HCT116 (cell line): Measurements from ENCODE around the gene ATP8A1. TPM values are rescaled to one million over a fixed set of nuclear protein-coding genes. Genes with fewer than 3 reads are reported as not detected.

ENCODE experiments used
- ATAC-seq: fragments of 200-7000 bp; cut with Tn5 transposase; 2 replicates; pipeline ENCODE4 v1.9.1; 2020; ENCODE audit warnings: mild to moderate bottlenecking, moderate library complexity
- BruUV-seq: library from RNA; stranded (reverse); fragments of 400-500 nt; replicated peaks from 2 replicates; lab custom pipeline; 2021; lab: Mats Ljungman, UMichigan
- CTCF ChIA-PET: fragments of 300-600 bp; sonication (Branson Sonifier 250); formaldehyde crosslinking; loops from one replicate; lab custom pipeline; 2021; ENCODE audit warnings: antibody characterized with exemption; lab: Charles Lee
- POLR2A ChIA-PET: fragments of 300-600, 350-600 bp; sonication (Branson Sonifier 250); formaldehyde crosslinking; loops from one replicate; lab custom pipeline; 2021; ENCODE audit warnings: antibody characterized with exemption; lab: Charles Lee
- RAD21 ChIA-PET, 2 experiments: fragments of 300-600 bp; sonication (Branson Sonifier 250); formaldehyde crosslinking; loops; one replicate each; lab custom pipeline; 2023; ENCODE audit warnings: low total read pairs in 2 of 2; ENCODE audit not compliant: uncharacterized antibody in 2 of 2, unreplicated experiment in 2 of 2, low non-redundant PET in 1 of 2; lab: Charles Lee
- DNase-seq: peaks from one replicate; pipeline ENCODE4 v3.0.0-alpha.2; 2010; ENCODE audit warnings: low read depth, low spot score
- H2AFZ ChIP-seq: fragments of 200-600 bp; shearing (Covaris generic), sonication (generic); 2 replicates; pipeline ENCODE4 v1.6.1; 2017; ENCODE audit warnings: low read depth, mixed run types, mixed read lengths, antibody characterized with exemption, low read length; ENCODE audit not compliant: poor library complexity, severe bottlenecking
- H3K27ac ChIP-seq: 2 replicates; pipeline ENCODE4 v1.5.1; 2012; ENCODE audit warnings: low read depth, low read length
- H3K27me3 ChIP-seq: fragments of 200-600 bp; sonication (generic); 2 replicates; pipeline ENCODE4 v1.6.1; 2016; ENCODE audit warnings: mixed run types, low read length, mixed read lengths; ENCODE audit not compliant: insufficient read depth
- H3K36me3 ChIP-seq, 2 experiments: fragments of 200-500 bp in 1 of 2; fragments of 200-600 bp in 1 of 2; sonication (Bioruptor generic) in 1 of 2; sonication (generic) in 1 of 2; 2 replicates each; pipeline versions ENCODE4 v1.5.1 to v1.6.1; 2014 to 2016; ENCODE audit warnings: low read length in 2 of 2, inconsistent platforms in 1 of 2, mixed read lengths in 1 of 2, mixed run types in 1 of 2; ENCODE audit not compliant: insufficient read depth in 2 of 2, control insufficient read depth in 1 of 2
- H3K4me1 ChIP-seq, 2 experiments: fragments of 200-600 bp in 1 of 2; sonication (generic) in 1 of 2; 2 replicates each; pipeline versions ENCODE4 v1.5.1 to v1.6.1; 2012 to 2017; ENCODE audit warnings: low read length in 2 of 2, inconsistent platforms in 1 of 2, mild to moderate bottlenecking in 1 of 2, mixed read lengths in 1 of 2, mixed run types in 1 of 2, moderate library complexity in 1 of 2; ENCODE audit not compliant: insufficient read depth in 2 of 2, control insufficient read depth in 1 of 2
- H3K4me2 ChIP-seq: fragments of 200-600 bp; sonication (generic); 2 replicates; pipeline ENCODE4 v1.6.1; 2017; ENCODE audit warnings: mixed run types, low read length, mixed read lengths
- H3K4me3 ChIP-seq, 2 experiments: fragments of 200-600 bp in 1 of 2; sonication (generic) in 1 of 2; replicated peaks in 1 of 2; 2 replicates each; pipeline ENCODE4 v1.5.1; 2011 to 2016; ENCODE audit warnings: low read length in 2 of 2, control low read depth in 1 of 2, low read depth in 1 of 2, mild to moderate bottlenecking in 1 of 2, mixed read lengths in 1 of 2, mixed run types in 1 of 2
- H3K79me2 ChIP-seq: fragments of 200-600 bp; sonication (generic); 2 replicates; pipeline ENCODE4 v1.6.1; 2017; ENCODE audit warnings: mild to moderate bottlenecking, mixed run types, low read length, moderate library complexity, mixed read lengths; ENCODE audit not compliant: insufficient read depth
- H3K9ac ChIP-seq: fragments of 200-600 bp; sonication (generic); 2 replicates; pipeline ENCODE4 v1.6.1; 2016; ENCODE audit warnings: low read length, mixed read lengths
- H3K9me2 ChIP-seq: fragments of 200-600 bp; sonication (generic), shearing (Covaris generic); 2 replicates; pipeline ENCODE4 v1.6.1; 2017; ENCODE audit warnings: mixed run types, mild to moderate bottlenecking, moderate library complexity; ENCODE audit not compliant: insufficient read depth
- H3K9me3 ChIP-seq, 2 experiments: fragments of 200-500 bp in 1 of 2; fragments of 200-600 bp in 1 of 2; sonication (Bioruptor generic) in 1 of 2; sonication (generic) in 1 of 2; 2 replicates each; pipeline ENCODE4 v1.6.1; 2014 to 2017; ENCODE audit warnings: low read length in 2 of 2, mixed read lengths in 2 of 2, inconsistent platforms in 1 of 2, low read depth in 1 of 2, mild to moderate bottlenecking in 1 of 2, mixed run types in 1 of 2, moderate library complexity in 1 of 2; ENCODE audit not compliant: control insufficient read depth in 1 of 2, insufficient read depth in 1 of 2
- H4K20me1 ChIP-seq: fragments of 200-600 bp; sonication (generic), shearing (Covaris generic); 2 replicates; pipeline ENCODE4 v1.6.1; 2017; ENCODE audit warnings: mixed run types, mild to moderate bottlenecking, moderate library complexity; ENCODE audit not compliant: insufficient read depth
- CBX3 ChIP-seq: IDR thresholded peaks from 2 replicates; pipeline ENCODE4 v1.6.1; 2012; ENCODE audit warnings: low read depth
- ELF1 ChIP-seq: IDR thresholded peaks from 2 replicates; pipeline ENCODE4 v1.6.1; 2012; ENCODE audit warnings: low read depth, borderline replicate concordance
- EZH2phosphoT487 ChIP-seq: fragments of 200-600 bp; IDR thresholded peaks from 2 replicates; pipeline ENCODE4 v1.6.1; 2018; ENCODE audit warnings: antibody characterized with exemption, borderline replicate concordance
- FOSL1 ChIP-seq: IDR thresholded peaks from 2 replicates; pipeline ENCODE4 v1.6.1; 2012; ENCODE audit warnings: low read depth
- SIN3A ChIP-seq: IDR thresholded peaks from 2 replicates; pipeline ENCODE4 v1.6.1; 2012; ENCODE audit warnings: low read depth
- SP1 ChIP-seq: IDR thresholded peaks from 2 replicates; pipeline ENCODE4 v1.6.1; 2012; ENCODE audit warnings: low read depth
- SRF ChIP-seq: IDR thresholded peaks from 2 replicates; pipeline ENCODE4 v1.6.1; 2012; ENCODE audit warnings: low read depth
- ZFX ChIP-seq: fragments of 450-650 bp; IDR thresholded peaks from 2 replicates; pipeline ENCODE4 v1.6.1; 2017
- intact Hi-C: fragments of 100-400 bp; cut with micrococcal nuclease; formaldehyde crosslinking; loops from 2 replicates; pipeline ENCODE4 v1.10.0; 2022
- total RNA-seq: library from RNA; stranded (reverse); gene quantifications from one replicate; pipeline ENCODE4 v1.2.1, GENCODE V29; 2021; ENCODE audit not compliant: unreplicated experiment
- TF ChIP-seq, protein P1 (sequence below), 3 experiments: fragments of 200-600 bp in 1 of 3; sonication (generic) in 1 of 3; IDR thresholded peaks in 2 of 3; conservative IDR thresholded peaks in 1 of 3; 2 replicates each; pipeline ENCODE4 v1.5.1; 2012 to 2017; ENCODE audit warnings: low read depth in 2 of 3, low read length in 2 of 3, antibody characterized with exemption in 1 of 3, borderline replicate concordance in 1 of 3, control low read depth in 1 of 3, mild to moderate bottlenecking in 1 of 3, mixed read lengths in 1 of 3, mixed run types in 1 of 3, moderate library complexity in 1 of 3; ENCODE audit not compliant: insufficient read depth in 1 of 3
- TF ChIP-seq, protein P2 (sequence below): IDR thresholded peaks from 2 replicates; pipeline ENCODE4 v1.6.1; 2012
- TF ChIP-seq, protein P3 (sequence below): IDR thresholded peaks from 2 replicates; pipeline ENCODE4 v1.6.1; 2012; ENCODE audit warnings: low read depth
- TF ChIP-seq, protein P4 (sequence below): IDR thresholded peaks from 2 replicates; pipeline ENCODE4 v1.6.1; 2011; ENCODE audit warnings: mild to moderate bottlenecking, low read length, moderate library complexity; ENCODE audit not compliant: insufficient replicate concordance; ENCODE audit errors: extremely low read depth

The ATP8A1 gene
- total RNA-seq, 1 experiment from 2014 or later: 1.9 TPM

DNA sequence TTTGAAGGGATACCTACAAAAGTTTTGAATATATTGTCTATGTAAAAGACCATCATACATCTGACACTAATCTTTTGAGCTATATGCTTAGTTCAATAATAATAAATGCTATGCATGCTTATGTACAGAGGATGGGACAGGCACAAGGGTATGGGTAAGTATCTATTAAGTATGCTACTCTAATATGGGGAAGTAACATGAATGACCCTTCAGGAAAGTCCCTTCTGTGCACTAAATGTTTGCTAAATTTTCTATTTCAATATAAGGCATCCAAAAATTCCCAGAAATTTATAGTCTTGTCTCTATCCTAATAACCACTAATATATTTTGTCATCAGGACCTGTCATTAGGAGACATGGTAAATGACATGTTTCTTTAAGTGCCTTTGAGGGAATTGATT is 19.0 kb downstream of the ATP8A1 start:
- TF ChIP-seq SIN3A (no peak), FOSL1 (no peak), EZH2phosphoT487 (no peak), CBX3 (no peak), SP1 (no peak), ZFX (no peak), ELF1 (no peak), SRF (no peak)
- TF ChIP-seq, protein P1, sequence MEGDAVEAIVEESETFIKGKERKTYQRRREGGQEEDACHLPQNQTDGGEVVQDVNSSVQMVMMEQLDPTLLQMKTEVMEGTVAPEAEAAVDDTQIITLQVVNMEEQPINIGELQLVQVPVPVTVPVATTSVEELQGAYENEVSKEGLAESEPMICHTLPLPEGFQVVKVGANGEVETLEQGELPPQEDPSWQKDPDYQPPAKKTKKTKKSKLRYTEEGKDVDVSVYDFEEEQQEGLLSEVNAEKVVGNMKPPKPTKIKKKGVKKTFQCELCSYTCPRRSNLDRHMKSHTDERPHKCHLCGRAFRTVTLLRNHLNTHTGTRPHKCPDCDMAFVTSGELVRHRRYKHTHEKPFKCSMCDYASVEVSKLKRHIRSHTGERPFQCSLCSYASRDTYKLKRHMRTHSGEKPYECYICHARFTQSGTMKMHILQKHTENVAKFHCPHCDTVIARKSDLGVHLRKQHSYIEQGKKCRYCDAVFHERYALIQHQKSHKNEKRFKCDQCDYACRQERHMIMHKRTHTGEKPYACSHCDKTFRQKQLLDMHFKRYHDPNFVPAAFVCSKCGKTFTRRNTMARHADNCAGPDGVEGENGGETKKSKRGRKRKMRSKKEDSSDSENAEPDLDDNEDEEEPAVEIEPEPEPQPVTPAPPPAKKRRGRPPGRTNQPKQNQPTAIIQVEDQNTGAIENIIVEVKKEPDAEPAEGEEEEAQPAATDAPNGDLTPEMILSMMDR (IDR thresholded peaks at IDR 0.05 in 2 of 3, conservative IDR thresholded peaks at IDR 0.05 in 1 of 3; ENCODE audit: borderline replicate concordance in 1 of 3, insufficient read depth in 1 of 3, low read depth in 2 of 3, low read length in 2 of 3): no peak
- TF ChIP-seq, protein P2, sequence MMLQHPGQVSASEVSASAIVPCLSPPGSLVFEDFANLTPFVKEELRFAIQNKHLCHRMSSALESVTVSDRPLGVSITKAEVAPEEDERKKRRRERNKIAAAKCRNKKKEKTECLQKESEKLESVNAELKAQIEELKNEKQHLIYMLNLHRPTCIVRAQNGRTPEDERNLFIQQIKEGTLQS: no peak
- TF ChIP-seq, protein P3, sequence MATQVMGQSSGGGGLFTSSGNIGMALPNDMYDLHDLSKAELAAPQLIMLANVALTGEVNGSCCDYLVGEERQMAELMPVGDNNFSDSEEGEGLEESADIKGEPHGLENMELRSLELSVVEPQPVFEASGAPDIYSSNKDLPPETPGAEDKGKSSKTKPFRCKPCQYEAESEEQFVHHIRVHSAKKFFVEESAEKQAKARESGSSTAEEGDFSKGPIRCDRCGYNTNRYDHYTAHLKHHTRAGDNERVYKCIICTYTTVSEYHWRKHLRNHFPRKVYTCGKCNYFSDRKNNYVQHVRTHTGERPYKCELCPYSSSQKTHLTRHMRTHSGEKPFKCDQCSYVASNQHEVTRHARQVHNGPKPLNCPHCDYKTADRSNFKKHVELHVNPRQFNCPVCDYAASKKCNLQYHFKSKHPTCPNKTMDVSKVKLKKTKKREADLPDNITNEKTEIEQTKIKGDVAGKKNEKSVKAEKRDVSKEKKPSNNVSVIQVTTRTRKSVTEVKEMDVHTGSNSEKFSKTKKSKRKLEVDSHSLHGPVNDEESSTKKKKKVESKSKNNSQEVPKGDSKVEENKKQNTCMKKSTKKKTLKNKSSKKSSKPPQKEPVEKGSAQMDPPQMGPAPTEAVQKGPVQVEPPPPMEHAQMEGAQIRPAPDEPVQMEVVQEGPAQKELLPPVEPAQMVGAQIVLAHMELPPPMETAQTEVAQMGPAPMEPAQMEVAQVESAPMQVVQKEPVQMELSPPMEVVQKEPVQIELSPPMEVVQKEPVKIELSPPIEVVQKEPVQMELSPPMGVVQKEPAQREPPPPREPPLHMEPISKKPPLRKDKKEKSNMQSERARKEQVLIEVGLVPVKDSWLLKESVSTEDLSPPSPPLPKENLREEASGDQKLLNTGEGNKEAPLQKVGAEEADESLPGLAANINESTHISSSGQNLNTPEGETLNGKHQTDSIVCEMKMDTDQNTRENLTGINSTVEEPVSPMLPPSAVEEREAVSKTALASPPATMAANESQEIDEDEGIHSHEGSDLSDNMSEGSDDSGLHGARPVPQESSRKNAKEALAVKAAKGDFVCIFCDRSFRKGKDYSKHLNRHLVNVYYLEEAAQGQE: no peak
- TF ChIP-seq, protein P4, sequence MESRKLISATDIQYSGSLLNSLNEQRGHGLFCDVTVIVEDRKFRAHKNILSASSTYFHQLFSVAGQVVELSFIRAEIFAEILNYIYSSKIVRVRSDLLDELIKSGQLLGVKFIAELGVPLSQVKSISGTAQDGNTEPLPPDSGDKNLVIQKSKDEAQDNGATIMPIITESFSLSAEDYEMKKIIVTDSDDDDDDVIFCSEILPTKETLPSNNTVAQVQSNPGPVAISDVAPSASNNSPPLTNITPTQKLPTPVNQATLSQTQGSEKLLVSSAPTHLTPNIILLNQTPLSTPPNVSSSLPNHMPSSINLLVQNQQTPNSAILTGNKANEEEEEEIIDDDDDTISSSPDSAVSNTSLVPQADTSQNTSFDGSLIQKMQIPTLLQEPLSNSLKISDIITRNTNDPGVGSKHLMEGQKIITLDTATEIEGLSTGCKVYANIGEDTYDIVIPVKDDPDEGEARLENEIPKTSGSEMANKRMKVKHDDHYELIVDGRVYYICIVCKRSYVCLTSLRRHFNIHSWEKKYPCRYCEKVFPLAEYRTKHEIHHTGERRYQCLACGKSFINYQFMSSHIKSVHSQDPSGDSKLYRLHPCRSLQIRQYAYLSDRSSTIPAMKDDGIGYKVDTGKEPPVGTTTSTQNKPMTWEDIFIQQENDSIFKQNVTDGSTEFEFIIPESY: no peak
- Histone ChIP-seq H3K4me1 (no peaks in the 10 kb centered on the region), H3K4me3 (no peak overlapping the region), H3K27ac (no peak overlapping the region), H3K4me2 (no peak overlapping the region), H3K9me3 (no peaks in the 10 kb centered on the region), H3K9ac (no peak overlapping the region), H3K36me3 (no peaks in the 10 kb centered on the region), H2AFZ (no peak overlapping the region), H3K79me2 (no peaks in the 10 kb centered on the region), H3K27me3 (peaks cover 6% of the 10 kb centered on the region; the same call in 1 of the 2 replicates), H3K9me2 (no peaks in the 10 kb centered on the region), H4K20me1 (no peaks in the 10 kb centered on the region)
- RAD21 ChIA-PET: no interaction called here
- intact Hi-C loops: no loop called here
- no peak for ATAC-seq
- POLR2A ChIA-PET: no interaction called here
- no peak for DNase-seq
- no TSS peak for BruUV-seq
- CTCF ChIA-PET: no interaction called here
